ENCODE data around the gene MRPS12. TPM values are rescaled to one million over a fixed set of nuclear protein-coding genes. Genes with fewer than 3 reads are reported as not detected.
A peak's percentile ranks its signal among the peaks of the same experiment; 100 is the strongest.

The MRPS12 gene
- total and polyA plus RNA-seq, 9 of the 15 experiments (the other 6 are each of a cell fraction or from before 2014, with no cell fraction given) = 8.1 to 174 (median 52.0) TPM

DNA sequence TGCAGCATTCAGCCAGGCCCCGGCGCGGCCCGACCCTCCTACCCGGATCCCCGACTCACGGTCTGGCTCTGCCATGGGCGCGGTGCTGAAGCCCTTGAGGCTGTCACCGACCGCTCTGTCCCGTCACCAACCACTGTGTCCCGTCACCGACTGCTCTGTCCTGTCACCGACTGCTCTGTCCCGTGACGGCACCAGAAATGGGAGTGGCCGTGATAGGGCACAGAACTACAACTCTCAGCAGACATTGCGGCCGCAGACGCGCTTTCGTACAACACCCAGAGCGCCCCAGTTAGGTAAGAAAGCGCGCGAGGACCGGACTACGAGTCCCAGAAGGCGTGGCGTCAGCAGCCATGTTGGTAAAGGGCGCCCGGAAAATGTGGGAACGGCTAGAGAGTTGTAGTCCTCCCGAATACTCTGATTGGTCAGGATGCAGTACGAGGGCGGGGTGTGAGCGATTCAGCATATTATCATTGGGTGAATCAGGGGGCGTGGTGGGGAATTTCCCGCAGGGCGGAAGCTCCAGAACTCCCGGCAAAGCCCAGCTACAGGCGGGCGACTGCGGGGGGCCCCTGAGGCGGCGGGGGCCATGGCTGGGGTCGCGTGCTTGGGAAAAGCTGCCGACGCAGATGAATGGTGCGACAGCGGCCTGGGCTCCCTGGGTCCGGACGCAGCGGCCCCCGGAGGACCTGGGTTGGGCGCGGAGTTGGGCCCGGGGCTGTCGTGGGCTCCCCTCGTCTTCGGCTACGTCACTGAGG is 31.1 kb upstream of the MRPS12 start, which contains the start of the genes NFKBIB and SIRT2 (continued):
- peak; percentile 34; the same call in 1 of the 2 replicates for TF ChIP-seq SREBF1 (IDR thresholded peaks at IDR 0.05; ENCODE audit: borderline replicate concordance, low read depth, low read length)
- TF ChIP-seq CCAR2 (IDR thresholded peaks at IDR 0.05; ENCODE audit: low read depth, low read length) = no peak
- TF ChIP-seq ZNF830 (CRISPR knock-in tag; IDR thresholded peaks at IDR 0.05) = no peak
- no peak for TF ChIP-seq LEF1 (IDR thresholded peaks at IDR 0.05)
- TF ChIP-seq TARDBP (IDR thresholded peaks at IDR 0.05) = peak; percentile 98
- TF ChIP-seq SMARCA5 (IDR thresholded peaks at IDR 0.05) = no peak
- peak; percentile 80 for TF ChIP-seq ZNF766 (CRISPR knock-in tag; conservative IDR thresholded peaks at IDR 0.05)
- TF ChIP-seq, protein P1, sequence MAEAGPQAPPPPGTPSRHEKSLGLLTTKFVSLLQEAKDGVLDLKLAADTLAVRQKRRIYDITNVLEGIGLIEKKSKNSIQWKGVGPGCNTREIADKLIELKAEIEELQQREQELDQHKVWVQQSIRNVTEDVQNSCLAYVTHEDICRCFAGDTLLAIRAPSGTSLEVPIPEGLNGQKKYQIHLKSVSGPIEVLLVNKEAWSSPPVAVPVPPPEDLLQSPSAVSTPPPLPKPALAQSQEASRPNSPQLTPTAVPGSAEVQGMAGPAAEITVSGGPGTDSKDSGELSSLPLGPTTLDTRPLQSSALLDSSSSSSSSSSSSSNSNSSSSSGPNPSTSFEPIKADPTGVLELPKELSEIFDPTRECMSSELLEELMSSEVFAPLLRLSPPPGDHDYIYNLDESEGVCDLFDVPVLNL (CRISPR knock-in tag; IDR thresholded peaks at IDR 0.05; ENCODE audit: low read depth) = 0 out of 2 replicates have a peak, but pooled peaks have one; percentile 41
- peak; percentile 31; the same call in 1 of the 2 replicates for TF ChIP-seq CBFA2T2 (conservative IDR thresholded peaks at IDR 0.05)
- TF ChIP-seq NUFIP1 (IDR thresholded peaks at IDR 0.05; ENCODE audit: partially characterized antibody) = no peak
- no peak for TF ChIP-seq TCF3 (CRISPR knock-in tag; IDR thresholded peaks at IDR 0.05)
- TF ChIP-seq, protein P2, sequence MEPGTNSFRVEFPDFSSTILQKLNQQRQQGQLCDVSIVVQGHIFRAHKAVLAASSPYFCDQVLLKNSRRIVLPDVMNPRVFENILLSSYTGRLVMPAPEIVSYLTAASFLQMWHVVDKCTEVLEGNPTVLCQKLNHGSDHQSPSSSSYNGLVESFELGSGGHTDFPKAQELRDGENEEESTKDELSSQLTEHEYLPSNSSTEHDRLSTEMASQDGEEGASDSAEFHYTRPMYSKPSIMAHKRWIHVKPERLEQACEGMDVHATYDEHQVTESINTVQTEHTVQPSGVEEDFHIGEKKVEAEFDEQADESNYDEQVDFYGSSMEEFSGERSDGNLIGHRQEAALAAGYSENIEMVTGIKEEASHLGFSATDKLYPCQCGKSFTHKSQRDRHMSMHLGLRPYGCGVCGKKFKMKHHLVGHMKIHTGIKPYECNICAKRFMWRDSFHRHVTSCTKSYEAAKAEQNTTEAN (CRISPR knock-in tag; IDR thresholded peaks at IDR 0.05) = no peak
- TF ChIP-seq FOXK2 (conservative IDR thresholded peaks at IDR 0.05 in 1 of 2, IDR thresholded peaks at IDR 0.05 in 1 of 2; ENCODE audit: low read depth in 2 of 2) = peak; percentile 83 to 86
- no peak for TF ChIP-seq ZNF311 (CRISPR knock-in tag; IDR thresholded peaks at IDR 0.05)
- TF ChIP-seq CBX5 (IDR thresholded peaks at IDR 0.05; ENCODE audit: borderline replicate concordance, low read depth) = no peak
- TF ChIP-seq FOXA3 (CRISPR knock-in tag; conservative IDR thresholded peaks at IDR 0.05 in 1 of 2, IDR thresholded peaks at IDR 0.05 in 1 of 2) = no peak
- TF ChIP-seq NBN (IDR thresholded peaks at IDR 0.05; ENCODE audit: low read depth) = peak; percentile 44
- TF ChIP-seq SLC30A9 (CRISPR knock-in tag; IDR thresholded peaks at IDR 0.05) = no peak
- TF ChIP-seq, protein P3, sequence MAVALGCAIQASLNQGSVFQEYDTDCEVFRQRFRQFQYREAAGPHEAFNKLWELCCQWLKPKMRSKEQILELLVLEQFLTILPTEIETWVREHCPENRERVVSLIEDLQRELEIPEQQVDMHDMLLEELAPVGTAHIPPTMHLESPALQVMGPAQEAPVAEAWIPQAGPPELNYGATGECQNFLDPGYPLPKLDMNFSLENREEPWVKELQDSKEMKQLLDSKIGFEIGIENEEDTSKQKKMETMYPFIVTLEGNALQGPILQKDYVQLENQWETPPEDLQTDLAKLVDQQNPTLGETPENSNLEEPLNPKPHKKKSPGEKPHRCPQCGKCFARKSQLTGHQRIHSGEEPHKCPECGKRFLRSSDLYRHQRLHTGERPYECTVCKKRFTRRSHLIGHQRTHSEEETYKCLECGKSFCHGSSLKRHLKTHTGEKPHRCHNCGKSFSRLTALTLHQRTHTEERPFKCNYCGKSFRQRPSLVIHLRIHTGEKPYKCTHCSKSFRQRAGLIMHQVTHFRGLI (CRISPR knock-in tag; IDR thresholded peaks at IDR 0.05) = no peak
- TF ChIP-seq RHOXF2B (CRISPR knock-in tag; conservative IDR thresholded peaks at IDR 0.05) = no peak
- TF ChIP-seq SMARCB1 (IDR thresholded peaks at IDR 0.05; ENCODE audit: insufficient read length, low read depth) = no peak
- TF ChIP-seq, protein P4, sequence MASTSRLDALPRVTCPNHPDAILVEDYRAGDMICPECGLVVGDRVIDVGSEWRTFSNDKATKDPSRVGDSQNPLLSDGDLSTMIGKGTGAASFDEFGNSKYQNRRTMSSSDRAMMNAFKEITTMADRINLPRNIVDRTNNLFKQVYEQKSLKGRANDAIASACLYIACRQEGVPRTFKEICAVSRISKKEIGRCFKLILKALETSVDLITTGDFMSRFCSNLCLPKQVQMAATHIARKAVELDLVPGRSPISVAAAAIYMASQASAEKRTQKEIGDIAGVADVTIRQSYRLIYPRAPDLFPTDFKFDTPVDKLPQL (IDR thresholded peaks at IDR 0.05; ENCODE audit: extremely low read depth, insufficient read length) = no peak
- TF ChIP-seq, protein P5, sequence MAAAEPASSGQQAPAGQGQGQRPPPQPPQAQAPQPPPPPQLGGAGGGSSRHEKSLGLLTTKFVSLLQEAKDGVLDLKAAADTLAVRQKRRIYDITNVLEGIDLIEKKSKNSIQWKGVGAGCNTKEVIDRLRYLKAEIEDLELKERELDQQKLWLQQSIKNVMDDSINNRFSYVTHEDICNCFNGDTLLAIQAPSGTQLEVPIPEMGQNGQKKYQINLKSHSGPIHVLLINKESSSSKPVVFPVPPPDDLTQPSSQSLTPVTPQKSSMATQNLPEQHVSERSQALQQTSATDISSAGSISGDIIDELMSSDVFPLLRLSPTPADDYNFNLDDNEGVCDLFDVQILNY (CRISPR knock-in tag; IDR thresholded peaks at IDR 0.05) = no peak
- no peak for TF ChIP-seq FIP1L1 (IDR thresholded peaks at IDR 0.05; ENCODE audit: low read depth, low read length, poor library complexity, severe bottlenecking)
- peak; percentile 32; the same call in 1 of the 2 replicates for TF ChIP-seq FOSL1 (tag; conservative IDR thresholded peaks at IDR 0.05)
